GM23248 (cell line): ENCODE data around the gene HMGN2. TPM values are rescaled to one million over a fixed set of nuclear protein-coding genes. Genes with fewer than 3 reads are reported as not detected.

Experiments used
- DNase-seq: peaks from one replicate; pipeline ENCODE4 v3.0.0-alpha.2; 2015
- H2AFZ ChIP-seq: fragments of 200-600 bp; sonication (generic); 2 replicates; pipeline ENCODE4 v1.6.1; 2016; ENCODE audit warnings: antibody characterized with exemption
- H3F3A ChIP-seq: fragments of 200-600 bp; sonication (generic); 2 replicates; pipeline ENCODE4 v1.6.1; 2016; ENCODE audit warnings: mild to moderate bottlenecking, antibody characterized with exemption, mixed run types; ENCODE audit not compliant: insufficient read depth
- H3K27ac ChIP-seq: fragments of 200-600 bp; sonication (generic); 2 replicates; pipeline ENCODE4 v1.5.1; 2016; ENCODE audit warnings: mild to moderate bottlenecking
- H3K27me3 ChIP-seq: fragments of 200-600 bp; sonication (generic); replicated peaks from 2 replicates; pipeline ENCODE4 v1.6.1; 2016; ENCODE audit warnings: mild to moderate bottlenecking; ENCODE audit not compliant: insufficient read depth
- H3K36me3 ChIP-seq: fragments of 200-600 bp; sonication (generic); 2 replicates; pipeline ENCODE4 v1.6.1; 2016; ENCODE audit warnings: low read depth, mild to moderate bottlenecking
- H3K4me1 ChIP-seq: fragments of 200-600 bp; sonication (generic); 2 replicates; pipeline ENCODE4 v1.6.1; 2016; ENCODE audit warnings: mild to moderate bottlenecking; ENCODE audit not compliant: insufficient read depth
- H3K4me2 ChIP-seq: fragments of 200-600 bp; sonication (generic); one replicate; pipeline ENCODE4 v1.6.1; 2016; ENCODE audit warnings: mild to moderate bottlenecking; ENCODE audit not compliant: unreplicated experiment
- H3K4me3 ChIP-seq: fragments of 200-600 bp; sonication (generic); 2 replicates; pipeline ENCODE4 v1.5.1; 2016; ENCODE audit warnings: mild to moderate bottlenecking
- H3K79me2 ChIP-seq: fragments of 200-600 bp; sonication (generic); 2 replicates; pipeline ENCODE4 v1.6.1; 2016; ENCODE audit warnings: mild to moderate bottlenecking; ENCODE audit not compliant: insufficient read depth
- H3K9ac ChIP-seq: fragments of 200-600 bp; sonication (generic); 2 replicates; pipeline ENCODE4 v1.6.1; 2016; ENCODE audit warnings: mild to moderate bottlenecking
- H3K9me2 ChIP-seq: fragments of 200-600 bp; sonication (generic); 2 replicates; pipeline ENCODE4 v1.6.1; 2016; ENCODE audit warnings: mixed run types, mild to moderate bottlenecking, moderate library complexity; ENCODE audit not compliant: insufficient read depth
- H3K9me3 ChIP-seq: fragments of 200-600 bp; sonication (generic); one replicate; pipeline ENCODE4 v1.6.1; 2017; ENCODE audit warnings: low read depth
- H4K20me1 ChIP-seq: fragments of 200-600 bp; sonication (generic); 2 replicates; pipeline ENCODE4 v1.6.0; 2016; ENCODE audit not compliant: insufficient read depth
- EZH2 ChIP-seq: fragments of 200-600 bp; sonication (generic); IDR thresholded peaks from 2 replicates; pipeline ENCODE4 v1.6.1; 2018; ENCODE audit warnings: antibody characterized with exemption, mild to moderate bottlenecking; ENCODE audit not compliant: insufficient read depth, poor library complexity, severe bottlenecking
- EZH2phosphoT487 ChIP-seq: fragments of 200-600 bp; sonication (generic); IDR thresholded peaks from 2 replicates; pipeline ENCODE4 v1.6.1; 2018; ENCODE audit warnings: antibody characterized with exemption, moderate library complexity, mild to moderate bottlenecking, low read depth; ENCODE audit not compliant: insufficient read depth
- WGBS, 2 experiments: methylation state at CpG; one replicate each; pipeline ENCODE4 v1.1.6; 2015 to 2017; ENCODE audit warnings: low lambda C conversion rate in 2 of 2, low coverage in 1 of 2; ENCODE audit errors: missing lambda C conversion rate in 2 of 2; 5-methylcytosine and 5-hydroxymethylcytosine counted together
- in situ Hi-C: fragments of 300-500 bp; cut with MboI; formaldehyde crosslinking; loops from 2 replicates; pipeline ENCODE4 v1.15.0; 2020
- polyA plus RNA-seq: library from polyadenylated mRNA; unstranded; fragments of >200 nt; fragmentation: Nextera tagmentation; extraction: Ambion mirVana; gene quantifications from 2 replicates; pipeline ENCODE4 v1.2.1, GENCODE V29; 2016
- total RNA-seq: library from RNA; depleted of rRNA; stranded (reverse); fragments of >200 nt; shearing (Covaris generic); gene quantifications from 2 replicates; pipeline ENCODE4 v1.2.3, GENCODE V29; 2014

The HMGN2 gene
- total and polyA plus RNA-seq, 2 experiments from 2014 or later: 216 to 669 TPM

DNA sequence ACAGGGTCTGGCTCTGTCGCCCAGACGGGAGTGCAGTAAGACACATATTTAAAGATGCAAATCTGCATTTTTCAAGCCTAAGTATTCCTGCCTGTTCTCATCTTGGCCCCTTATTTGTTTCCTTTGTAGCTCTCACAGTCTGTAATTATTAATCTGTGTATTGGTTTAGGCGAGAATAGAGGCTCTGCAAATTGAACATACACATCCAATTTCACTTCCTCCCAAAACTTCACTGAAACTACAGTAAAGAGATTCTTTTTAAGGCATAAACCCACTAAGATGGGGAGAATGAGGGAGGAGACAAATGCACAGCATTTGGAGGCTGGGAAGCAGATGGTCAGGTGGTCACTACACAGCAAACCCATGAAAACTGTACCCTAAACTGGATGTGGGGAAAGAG lies 21.0 kb downstream of the HMGN2 start:
- Histone ChIP-seq H3K9ac (no peak overlapping the region), H3K79me2 (no peaks in the 10 kb centered on the region), H3K4me1 (no peaks in the 10 kb centered on the region), H3K27ac (no peak overlapping the region), H2AFZ (no peak overlapping the region), H3K9me2 (no peaks in the 10 kb centered on the region), H3K27me3 (no peaks in the 10 kb centered on the region), H4K20me1 (no peaks in the 10 kb centered on the region), H3K4me2 (no peak overlapping the region), H3K4me3 (no peak overlapping the region), H3F3A (no peaks in the 10 kb centered on the region), H3K9me3 (no peaks in the 10 kb centered on the region), H3K36me3 (no peaks in the 10 kb centered on the region)
- no peak for TF ChIP-seq EZH2phosphoT487
- TF ChIP-seq EZH2: no peak
- in situ Hi-C loops: no loop called here
- 77 to 79% methylated on average over 3 of the region's 3 CpGs for WGBS, 2 experiments
- DNase-seq: no peak

DNA sequence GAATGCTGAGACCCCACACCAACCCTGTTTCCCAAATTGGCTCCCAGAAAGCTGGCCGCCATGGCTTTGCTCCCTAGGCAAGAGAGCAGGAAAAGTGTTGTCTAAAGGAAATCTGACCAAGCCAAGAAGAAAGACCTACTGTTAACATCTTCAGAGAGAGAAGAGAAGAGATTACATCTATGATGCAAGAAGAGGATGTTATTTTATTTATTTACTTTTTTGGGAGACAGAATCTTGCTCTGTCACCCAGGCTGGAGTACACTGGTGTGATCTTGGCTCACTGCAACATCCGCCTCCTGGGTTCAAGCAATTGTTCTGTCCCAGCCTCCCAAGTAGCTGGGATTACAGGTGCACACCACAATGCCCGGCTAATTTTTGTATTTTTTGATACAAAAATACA lies 21.7 kb downstream of the HMGN2 start:
- H3K36me3 ChIP-seq: no peaks in the 10 kb centered on the region
- no peak overlapping the region for H2AFZ ChIP-seq
- no peaks in the 10 kb centered on the region for H3K9me2 ChIP-seq
- no peaks in the 10 kb centered on the region for H3F3A ChIP-seq
- H3K4me2 ChIP-seq: no peak overlapping the region
- no peaks in the 10 kb centered on the region for H3K27me3 ChIP-seq
- no peaks in the 10 kb centered on the region for H3K79me2 ChIP-seq
- no peak overlapping the region for H3K27ac ChIP-seq
- H3K4me3 ChIP-seq: no peak overlapping the region
- H3K4me1 ChIP-seq: no peaks in the 10 kb centered on the region
- TF ChIP-seq EZH2phosphoT487 (no peak), EZH2 (no peak)
- H4K20me1 ChIP-seq: no peaks in the 10 kb centered on the region
- H3K9ac ChIP-seq: no peak overlapping the region
- 94 to 98% methylated on average over 3 of the region's 3 CpGs for WGBS, 2 experiments
- in situ Hi-C loops: no loop called here
- DNase-seq: no peak
- no peaks in the 10 kb centered on the region for H3K9me3 ChIP-seq

DNA sequence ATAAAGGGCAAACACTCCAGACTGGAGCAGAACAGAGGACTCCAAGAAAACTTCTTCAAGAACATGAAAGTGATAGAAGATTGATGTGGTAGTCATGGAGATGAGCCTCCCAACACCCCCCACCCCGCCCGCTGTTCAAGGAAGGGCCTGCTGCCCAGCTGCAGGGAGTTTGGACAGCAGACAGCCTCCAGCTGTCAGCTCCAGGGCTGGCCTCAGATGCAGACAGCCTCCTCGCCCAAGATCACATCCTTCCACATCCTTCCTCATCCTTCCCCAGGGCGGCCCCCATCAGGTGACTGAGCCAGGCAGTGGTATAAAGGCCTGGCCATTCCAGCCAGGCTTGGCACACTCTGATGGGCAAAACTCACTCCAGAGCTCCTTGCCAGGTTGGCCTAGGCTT lies 24.6 kb downstream of the HMGN2 start:
- H2AFZ ChIP-seq: no peak overlapping the region

DNA sequence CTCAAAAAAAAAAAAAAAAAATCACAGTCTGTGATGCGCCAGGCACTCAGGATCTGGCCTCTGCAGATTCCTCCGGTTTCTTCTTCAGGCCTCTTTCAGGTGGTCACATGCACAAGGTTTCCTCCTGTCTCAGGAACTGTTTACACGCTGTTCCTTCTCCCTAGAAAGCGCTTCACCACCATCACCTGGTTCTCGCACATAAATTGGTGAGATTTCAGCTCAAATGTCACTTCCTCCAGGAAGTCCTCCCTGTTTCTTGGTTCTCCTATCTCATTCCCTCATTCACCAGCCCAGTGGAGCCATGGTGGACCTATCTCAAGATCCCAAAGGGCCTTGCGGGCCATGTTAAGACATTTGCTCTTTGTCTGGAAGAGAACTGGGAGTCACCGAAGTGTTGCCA lies 26.7 kb downstream of the HMGN2 start:
- in situ Hi-C loops: no loop called here
- TF ChIP-seq EZH2 (no peak), EZH2phosphoT487 (no peak)
- H3K27me3 ChIP-seq: no peaks in the 10 kb centered on the region
- H3K9me2 ChIP-seq: no peaks in the 10 kb centered on the region
- H3K27ac ChIP-seq: no peak overlapping the region
- H3F3A ChIP-seq: no peaks in the 10 kb centered on the region
- no peak overlapping the region for H3K9ac ChIP-seq
- H3K9me3 ChIP-seq: no peaks in the 10 kb centered on the region
- H4K20me1 ChIP-seq: no peaks in the 10 kb centered on the region
- DNase-seq: no peak
- H3K36me3 ChIP-seq: no peaks in the 10 kb centered on the region
- no peak overlapping the region for H3K4me3 ChIP-seq
- WGBS, 2 experiments: 97 to 98% methylated on average over 7 of the region's 7 CpGs
- no peaks in the 10 kb centered on the region for H3K79me2 ChIP-seq
- no peak overlapping the region for H3K4me2 ChIP-seq
- no peak overlapping the region for H2AFZ ChIP-seq
- H3K4me1 ChIP-seq: no peaks in the 10 kb centered on the region

More for the DNA sequence above, 24.6 kb downstream of the HMGN2 start:
- DNase-seq: no peak
- H3K9me2 ChIP-seq: no peaks in the 10 kb centered on the region
- TF ChIP-seq EZH2phosphoT487 (no peak), EZH2 (no peak)
- no peak overlapping the region for H3K4me2 ChIP-seq
- WGBS, 2 experiments: 32 to 34% methylated on average over 4 of the region's 4 CpGs
- no peaks in the 10 kb centered on the region for H3F3A ChIP-seq
- H3K27me3 ChIP-seq: no peaks in the 10 kb centered on the region
- H3K27ac ChIP-seq: no peak overlapping the region
- in situ Hi-C loops: no loop called here
- H4K20me1 ChIP-seq: no peaks in the 10 kb centered on the region
- H3K9me3 ChIP-seq: no peaks in the 10 kb centered on the region
- H3K4me3 ChIP-seq: no peak overlapping the region
- H3K36me3 ChIP-seq: no peaks in the 10 kb centered on the region
- no peaks in the 10 kb centered on the region for H3K79me2 ChIP-seq
- H3K4me1 ChIP-seq: no peaks in the 10 kb centered on the region
- H3K9ac ChIP-seq: no peak overlapping the region
